Keratinocyte (primary cell): ENCODE data around the gene IFI27. TPM values are rescaled to one million over a fixed set of nuclear protein-coding genes. Genes with fewer than 3 reads are reported as not detected.
A peak's percentile ranks its signal among the peaks of the same experiment; 100 is the strongest.

Source experiments
- DNase-seq: peaks from one replicate; pipeline ENCODE4 v3.0.0-alpha.2; 2011; ENCODE audit warnings: low read depth, missing footprints, low spot score
- FAIRE-seq: peaks from 2 replicates; lab custom pipeline; 2011; peaks lifted over from hg19 to GRCh38; lab: Jason Lieb, UNC
- H2AFZ ChIP-seq: 2 replicates; pipeline ENCODE4 v1.6.0; 2012; ENCODE audit warnings: low read length, control low read depth, inconsistent platforms; ENCODE audit not compliant: control insufficient read depth
- H3K27ac ChIP-seq: 2 replicates; pipeline ENCODE4 v1.5.1; 2011; ENCODE audit warnings: low read length; ENCODE audit not compliant: control insufficient read depth, insufficient read depth
- H3K27me3 ChIP-seq: 3 replicates; pipeline ENCODE4 v1.6.0; 2011; ENCODE audit warnings: low read length; ENCODE audit not compliant: control insufficient read depth, insufficient read depth; ENCODE audit errors: extremely low read depth
- H3K36me3 ChIP-seq, 2 experiments: 2 replicates in 1 of 2; 3 replicates in 1 of 2; pipeline ENCODE4 v1.5.1; 2011; ENCODE audit warnings: low read length in 2 of 2, mild to moderate bottlenecking in 1 of 2; ENCODE audit not compliant: control insufficient read depth in 2 of 2, insufficient read depth in 2 of 2; ENCODE audit errors: extremely low read depth in 1 of 2
- H3K4me1 ChIP-seq: 3 replicates; pipeline ENCODE4 v1.5.1; 2011; ENCODE audit warnings: low read length; ENCODE audit not compliant: control insufficient read depth, insufficient read depth; ENCODE audit errors: extremely low read depth
- H3K4me2 ChIP-seq: 3 replicates; pipeline ENCODE4 v1.6.0; 2011; ENCODE audit warnings: low read depth, low read length; ENCODE audit not compliant: control insufficient read depth, insufficient read depth; ENCODE audit errors: extremely low read depth
- H3K4me3 ChIP-seq, 3 experiments: fragments of 200-600 bp in 1 of 3; sonication (generic) in 1 of 3; 2 replicates in 2 of 3; 3 replicates in 1 of 3; pipeline ENCODE4 v1.5.1; 2011 to 2016; ENCODE audit warnings: low read length in 3 of 3, mild to moderate bottlenecking in 3 of 3, control low read depth in 2 of 3, inconsistent platforms in 1 of 3, low read depth in 1 of 3, mixed read lengths in 1 of 3, mixed run types in 1 of 3, moderate library complexity in 1 of 3; ENCODE audit not compliant: control insufficient read depth in 2 of 3, insufficient read depth in 2 of 3; ENCODE audit errors: extremely low read depth in 1 of 3
- H3K79me2 ChIP-seq: 2 replicates; pipeline ENCODE4 v1.6.0; 2012; ENCODE audit warnings: low read length; ENCODE audit not compliant: control insufficient read depth, insufficient read depth
- H3K9ac ChIP-seq: 3 replicates; pipeline ENCODE4 v1.6.0; 2011; ENCODE audit warnings: low read length; ENCODE audit not compliant: control insufficient read depth, insufficient read depth; ENCODE audit errors: extremely low read depth
- H3K9me1 ChIP-seq: 3 replicates; pipeline ENCODE4 v1.6.0; 2011; ENCODE audit warnings: low read length; ENCODE audit not compliant: control insufficient read depth, insufficient read depth; ENCODE audit errors: extremely low read depth
- H3K9me3 ChIP-seq: 2 replicates; pipeline ENCODE4 v1.5.1; 2012; ENCODE audit warnings: low read depth, low read length; ENCODE audit not compliant: control insufficient read depth
- H4K20me1 ChIP-seq: 3 replicates; pipeline ENCODE4 v1.6.0; 2011; ENCODE audit warnings: low read length; ENCODE audit not compliant: control insufficient read depth, insufficient read depth; ENCODE audit errors: extremely low read depth
- EZH2 ChIP-seq: IDR thresholded peaks from one replicate; pipeline ENCODE4 v1.6.1; 2012; ENCODE audit warnings: inconsistent platforms, mild to moderate bottlenecking, low read length, moderate library complexity
- dilution Hi-C: fragments of 300-500 bp; cut with MboI; formaldehyde crosslinking; loops from one replicate; pipeline ENCODE4 v1.7.0; 2020; ENCODE audit warnings: low sequenced_read_pairs; ENCODE audit not compliant: extremely low pct_ligation_motif_present
- polyA plus RNA-seq, 5 experiments: library from polyadenylated mRNA; depleted of rRNA in 3 of 5; stranded (reverse) in 3 of 5; stranded (forward) in 1 of 5; unstranded in 1 of 5; fragments of >200 nt; gene quantifications; 1 replicate in 1 of 5; 2 replicates in 3 of 5; 3 replicates in 1 of 5; pipeline versions ENCODE4 v1.2.1 to v1.2.3, GENCODE V29; 2011 to 2012; ENCODE audit warnings: missing spikeins in 2 of 5, low read depth in 1 of 5, low replicate concordance in 1 of 5
- TF ChIP-seq, protein P1 (sequence below), 3 experiments: IDR thresholded peaks in 1 of 3; conservative IDR thresholded peaks in 1 of 3; optimal IDR thresholded peaks in 1 of 3; 2 replicates in 2 of 3; 3 replicates in 1 of 3; pipeline versions ENCODE3 to v1.5.1; 2011; ENCODE audit warnings: low read length in 3 of 3, mild to moderate bottlenecking in 3 of 3, moderate library complexity in 2 of 3, control low read depth in 1 of 3, inconsistent platforms in 1 of 3; ENCODE audit not compliant: insufficient read depth in 2 of 3; ENCODE audit errors: extremely low read depth in 1 of 3

Gene IFI27
- polyA plus RNA-seq, 1 donor (not counting 4 experiments of a cell fraction or from before 2014, with no cell fraction given): 1,132 TPM

DNA sequence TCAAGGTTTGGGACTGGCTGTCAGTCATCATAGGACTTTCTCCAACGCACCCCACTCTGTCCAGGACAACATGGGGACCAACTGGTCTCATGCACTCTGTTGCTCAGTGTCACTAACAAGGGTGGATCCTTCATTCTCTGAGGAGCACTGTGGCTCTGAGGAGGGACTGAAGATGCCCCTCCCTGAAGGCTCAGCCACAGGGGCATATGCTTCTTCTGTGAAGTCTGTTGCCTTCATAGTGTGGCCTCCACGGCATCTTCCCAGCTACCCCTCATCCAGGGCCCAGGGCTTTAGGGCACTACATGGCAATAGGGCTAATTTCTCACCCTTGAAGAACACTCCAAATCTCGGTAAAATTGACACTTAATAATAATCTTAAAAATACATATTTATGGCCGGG lies 33.2 kb downstream of the IFI27 start:
- no peak overlapping the region for H3K4me2 ChIP-seq
- no peaks in the 10 kb centered on the region for H3K9me3 ChIP-seq
- no peak overlapping the region for H2AFZ ChIP-seq
- no peaks in the 10 kb centered on the region for H4K20me1 ChIP-seq
- no peak overlapping the region for H3K27ac ChIP-seq
- DNase-seq (no peak), FAIRE-seq (no peak)
- no peak overlapping the region for H3K9ac ChIP-seq
- no peaks in the 10 kb centered on the region for H3K27me3 ChIP-seq
- no peak overlapping the region for H3K4me3 ChIP-seq
- no peaks in the 10 kb centered on the region for H3K36me3 ChIP-seq
- no peaks in the 10 kb centered on the region for H3K79me2 ChIP-seq
- H3K4me1 ChIP-seq: no peaks in the 10 kb centered on the region
- TF ChIP-seq, protein P1, sequence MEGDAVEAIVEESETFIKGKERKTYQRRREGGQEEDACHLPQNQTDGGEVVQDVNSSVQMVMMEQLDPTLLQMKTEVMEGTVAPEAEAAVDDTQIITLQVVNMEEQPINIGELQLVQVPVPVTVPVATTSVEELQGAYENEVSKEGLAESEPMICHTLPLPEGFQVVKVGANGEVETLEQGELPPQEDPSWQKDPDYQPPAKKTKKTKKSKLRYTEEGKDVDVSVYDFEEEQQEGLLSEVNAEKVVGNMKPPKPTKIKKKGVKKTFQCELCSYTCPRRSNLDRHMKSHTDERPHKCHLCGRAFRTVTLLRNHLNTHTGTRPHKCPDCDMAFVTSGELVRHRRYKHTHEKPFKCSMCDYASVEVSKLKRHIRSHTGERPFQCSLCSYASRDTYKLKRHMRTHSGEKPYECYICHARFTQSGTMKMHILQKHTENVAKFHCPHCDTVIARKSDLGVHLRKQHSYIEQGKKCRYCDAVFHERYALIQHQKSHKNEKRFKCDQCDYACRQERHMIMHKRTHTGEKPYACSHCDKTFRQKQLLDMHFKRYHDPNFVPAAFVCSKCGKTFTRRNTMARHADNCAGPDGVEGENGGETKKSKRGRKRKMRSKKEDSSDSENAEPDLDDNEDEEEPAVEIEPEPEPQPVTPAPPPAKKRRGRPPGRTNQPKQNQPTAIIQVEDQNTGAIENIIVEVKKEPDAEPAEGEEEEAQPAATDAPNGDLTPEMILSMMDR (optimal IDR thresholded peaks at IDR 0.05 in 1 of 3, IDR thresholded peaks at IDR 0.05 in 1 of 3, conservative IDR thresholded peaks at IDR 0.05 in 1 of 3; ENCODE audit: extremely low read depth in 1 of 3, insufficient read depth in 2 of 3, low read length in 3 of 3): no peak
- no peak for TF ChIP-seq EZH2
- no peaks in the 10 kb centered on the region for H3K9me1 ChIP-seq
- dilution Hi-C loops: no loop called here

DNA sequence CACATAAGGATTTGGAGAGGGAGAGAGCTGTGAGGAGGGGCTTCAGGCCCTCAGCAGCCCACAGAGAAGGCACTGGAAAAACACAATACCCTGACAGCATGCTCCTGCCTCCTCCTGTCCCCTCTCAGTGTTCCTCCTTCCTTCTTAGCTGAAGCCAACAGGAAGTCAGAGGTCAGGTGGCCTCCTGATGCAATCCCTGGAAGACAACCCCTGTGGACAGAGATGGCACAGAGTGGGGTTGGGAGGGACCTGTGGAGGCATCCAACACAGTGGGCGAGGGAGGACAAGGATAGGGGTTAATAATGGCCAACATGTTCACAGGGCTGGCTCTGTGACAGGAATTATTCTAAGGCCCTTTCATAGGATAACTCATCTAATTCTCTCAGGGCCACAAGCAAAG lies 34.2 kb downstream of the IFI27 start:
- dilution Hi-C loops: no loop called here
- no peak for FAIRE-seq
- H3K4me3 ChIP-seq: no peak overlapping the region

More for the DNA sequence above, 34.2 kb downstream of the IFI27 start:
- no peaks in the 10 kb centered on the region for H3K9me3 ChIP-seq
- no peak for DNase-seq
- no peaks in the 10 kb centered on the region for H3K36me3 ChIP-seq
- no peaks in the 10 kb centered on the region for H3K9me1 ChIP-seq
- H3K4me2 ChIP-seq: no peak overlapping the region
- H3K79me2 ChIP-seq: no peaks in the 10 kb centered on the region
- TF ChIP-seq, protein P1 (optimal IDR thresholded peaks at IDR 0.05 in 1 of 3, IDR thresholded peaks at IDR 0.05 in 1 of 3, conservative IDR thresholded peaks at IDR 0.05 in 1 of 3; ENCODE audit: extremely low read depth in 1 of 3, insufficient read depth in 2 of 3, low read length in 3 of 3): no peak
- TF ChIP-seq EZH2: no peak
- H3K27ac ChIP-seq: no peak overlapping the region
- peak overlapping the region; percentile 16 for H2AFZ ChIP-seq
- H4K20me1 ChIP-seq: no peaks in the 10 kb centered on the region
- no peaks in the 10 kb centered on the region for H3K4me1 ChIP-seq
- H3K27me3 ChIP-seq: no peaks in the 10 kb centered on the region
- no peak overlapping the region for H3K9ac ChIP-seq
